ENCODE measurements around the gene NBPF1.
"Not testable (repeated sequence)": the region's sequence is repeated elsewhere in the genome, so short reads cannot be mapped to it uniquely, and the experiment has no call there.

The NBPF1 gene

DNA sequence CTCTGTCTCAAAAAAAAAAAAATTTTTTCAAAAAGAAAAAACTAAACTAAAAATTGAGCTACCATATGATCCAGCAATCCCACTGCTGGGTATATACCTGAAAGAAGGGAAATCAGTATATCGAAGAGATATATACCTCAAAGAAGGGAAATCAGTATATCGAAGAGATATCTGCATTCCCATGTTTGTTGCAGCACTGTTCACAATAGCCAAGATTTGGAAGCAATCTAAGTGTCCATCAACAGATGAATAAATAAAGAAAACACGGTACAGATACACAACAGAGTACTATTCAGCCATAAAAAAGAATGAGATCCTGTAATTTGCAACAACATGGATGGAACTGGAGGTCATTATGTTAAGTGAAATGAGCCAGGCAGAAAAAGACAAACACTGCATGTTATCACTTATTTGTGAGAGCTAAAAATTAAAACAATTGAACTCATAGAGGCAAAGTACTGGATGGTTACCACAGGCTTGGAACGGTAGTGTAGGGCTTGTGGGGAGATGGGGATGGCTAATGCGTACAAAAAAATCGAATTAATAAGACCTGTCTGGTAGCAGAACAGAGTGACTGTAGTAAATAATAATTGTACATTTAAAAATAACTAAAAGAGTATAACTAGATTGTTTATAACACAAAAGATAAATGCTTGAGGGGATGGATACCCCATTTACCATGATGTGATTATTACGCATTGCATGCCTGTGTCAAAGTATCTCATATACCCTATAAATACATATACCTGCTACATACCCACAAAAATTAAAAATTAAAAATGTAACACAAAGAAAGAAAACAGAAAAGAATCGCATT is 28.0 kb upstream of the NBPF1 start:
- DNase-seq, result not testable (repeated sequence)

DNA sequence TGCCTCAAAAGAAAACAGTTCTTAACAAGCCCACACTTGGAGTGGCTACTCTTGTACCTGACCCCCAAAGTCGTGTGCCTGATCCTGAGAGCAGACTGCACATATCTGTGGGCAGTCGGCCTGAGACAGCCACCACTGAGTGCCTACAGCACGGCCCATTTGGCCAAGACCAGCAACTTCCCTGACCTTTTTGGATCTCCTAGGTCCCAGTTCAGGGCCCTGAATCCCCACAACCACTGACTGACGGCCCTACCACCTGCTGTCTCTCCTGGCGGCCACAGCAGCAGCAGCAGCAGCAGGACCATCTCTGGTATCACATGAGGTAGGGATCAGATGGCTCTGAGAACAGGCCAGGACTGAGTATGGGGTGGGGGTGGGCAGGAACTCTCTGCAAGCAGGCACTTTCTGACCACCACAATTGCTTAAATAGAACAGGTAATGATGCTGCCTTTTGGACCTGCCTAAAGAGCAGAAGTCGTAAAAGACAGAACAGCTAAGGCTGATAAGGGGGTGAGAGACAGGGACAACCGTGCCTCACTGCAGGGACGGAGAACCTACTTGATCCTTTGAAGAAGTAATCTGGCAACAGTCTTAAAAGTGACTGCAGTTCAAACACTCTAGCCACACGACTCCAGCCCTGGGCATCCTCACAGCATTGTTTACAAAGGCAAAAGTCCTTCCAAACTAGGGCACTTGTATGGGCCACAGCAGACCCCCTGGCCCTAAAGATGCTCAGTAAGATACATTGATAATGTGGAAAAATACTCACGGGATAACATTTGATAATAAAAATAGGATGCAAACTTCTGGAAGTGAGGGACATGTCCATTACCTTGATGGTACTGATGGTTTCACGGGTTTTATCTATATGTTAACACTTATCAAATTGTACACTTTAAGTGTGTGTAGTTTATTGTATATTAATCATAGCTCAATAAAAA is 26.0 kb upstream of the NBPF1 start:
- peak in 1 of 14 donors; percentile 60 for DNase-seq

GRCh38 chr1:16637941-16638778 is 24.8 kb upstream of the NBPF1 start:
- DNase-seq, result peak in 3 of 14 donors; percentile 47 to 100 (median 69)

DNA sequence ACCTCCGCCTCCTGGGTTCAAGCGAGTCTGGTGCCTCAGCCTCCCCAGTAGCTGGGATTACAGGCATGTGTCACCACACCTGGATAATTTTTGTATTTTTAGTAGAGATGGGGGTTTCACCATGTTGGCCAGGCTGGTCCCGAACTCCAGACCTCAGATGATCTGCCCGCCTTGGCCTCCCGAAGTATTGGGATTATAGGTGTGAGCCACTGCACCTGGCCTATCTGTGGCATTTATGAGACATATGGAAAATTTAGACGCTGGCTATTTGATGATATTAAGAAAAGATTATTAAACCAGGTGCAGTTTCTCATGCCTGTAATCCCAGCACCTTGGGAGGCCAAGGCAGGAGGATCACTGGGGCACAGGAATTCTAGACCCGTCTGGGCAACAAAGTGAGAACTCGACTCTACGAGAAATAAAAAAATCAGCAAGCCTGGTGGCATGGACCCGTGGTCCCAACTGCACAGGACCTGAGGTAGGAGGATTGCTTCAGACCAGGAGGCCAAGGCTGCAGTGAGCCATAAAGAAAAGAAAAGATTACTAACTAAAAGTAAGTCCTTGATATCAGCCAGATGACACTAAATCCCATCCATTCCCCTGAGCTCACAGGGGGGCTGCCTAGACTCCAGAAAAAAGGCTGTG is 23.3 kb upstream of the NBPF1 start:
- DNase-seq, result not testable (repeated sequence)

GRCh38 chr1:16635959-16636358 is 22.6 kb upstream of the NBPF1 start:
- DNase-seq, result not testable (repeated sequence)

DNA sequence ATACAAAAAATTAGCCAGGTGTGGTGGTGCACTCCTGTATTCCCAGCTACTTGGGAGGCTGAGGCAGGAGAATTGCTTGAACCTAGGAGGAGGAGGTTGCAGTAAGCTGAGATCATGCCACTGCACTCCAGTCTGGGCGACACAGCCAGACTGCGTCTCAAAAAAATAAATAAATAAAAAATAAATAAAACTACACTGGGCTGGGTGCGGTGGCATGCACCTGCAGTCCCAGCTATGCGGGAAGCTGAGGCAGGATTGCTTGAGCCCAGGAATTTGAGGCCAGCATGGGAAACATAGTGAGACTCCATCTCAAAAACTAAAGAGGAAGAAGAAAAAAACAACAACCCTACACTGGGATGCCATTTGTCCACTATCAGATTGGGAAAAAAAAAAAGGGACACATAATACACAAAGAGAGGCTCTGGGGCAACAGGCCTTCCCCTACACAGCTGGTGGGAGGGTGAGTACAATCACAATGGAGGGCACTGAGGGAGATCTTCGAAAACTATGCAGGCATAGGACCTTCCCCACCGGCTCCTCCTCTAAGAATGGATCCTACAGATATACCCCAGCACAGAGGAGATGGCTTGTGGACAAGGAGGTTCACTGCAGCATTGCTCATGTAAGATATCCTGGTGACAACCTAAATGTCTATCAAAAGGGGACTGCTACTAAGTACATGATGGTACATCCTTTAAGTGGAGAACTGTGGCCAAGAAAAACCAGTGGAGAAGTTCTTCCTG is 20.3 kb upstream of the NBPF1 start:
- not testable (repeated sequence) for DNase-seq

DNA sequence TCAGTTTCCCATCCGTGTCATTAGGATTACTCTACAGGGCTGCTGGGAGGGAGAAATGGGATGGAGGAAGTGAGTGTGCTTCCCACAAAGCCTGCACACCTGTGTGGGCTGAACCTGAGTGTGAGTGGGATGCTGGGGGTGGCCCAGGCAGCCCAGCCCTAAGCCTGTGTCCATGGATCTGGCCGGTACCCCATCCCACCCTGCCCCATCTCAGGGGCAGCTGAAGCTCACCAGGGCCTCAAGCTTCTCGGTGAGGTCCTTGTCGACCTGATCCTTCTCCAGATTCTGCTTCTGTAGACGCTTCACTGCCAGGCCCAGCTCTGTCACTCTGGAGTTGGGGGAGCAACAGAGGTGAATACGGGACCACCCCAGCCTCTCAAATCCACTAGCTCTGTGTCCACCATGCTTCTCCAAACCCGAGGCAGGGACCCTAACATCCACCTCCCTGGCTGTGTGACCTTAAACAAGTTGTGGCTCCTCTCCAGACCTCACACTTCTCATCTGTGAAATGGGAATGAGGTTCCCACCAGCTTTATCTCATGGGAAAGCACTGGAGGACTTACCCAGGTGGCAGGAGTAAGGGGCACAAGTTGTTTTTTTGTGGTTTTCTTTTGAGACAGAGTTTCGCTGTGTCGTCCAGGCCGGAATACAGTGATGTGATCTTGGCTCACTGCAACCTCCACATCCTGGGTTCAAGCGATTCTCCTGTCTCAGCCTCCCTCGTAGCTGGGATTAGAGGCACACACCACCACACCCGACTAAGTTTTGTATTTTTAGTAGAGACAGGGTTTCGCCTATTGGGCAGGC is 18.9 kb upstream of the NBPF1 start:
- not testable (repeated sequence) for DNase-seq

GRCh38 chr1:16631248-16632043 is 18.1 kb upstream of the NBPF1 start:
- DNase-seq, result no peak

GRCh38 chr1:16630661-16631247 is 17.4 kb upstream of the NBPF1 start:
- DNase-seq, result no peak

DNA sequence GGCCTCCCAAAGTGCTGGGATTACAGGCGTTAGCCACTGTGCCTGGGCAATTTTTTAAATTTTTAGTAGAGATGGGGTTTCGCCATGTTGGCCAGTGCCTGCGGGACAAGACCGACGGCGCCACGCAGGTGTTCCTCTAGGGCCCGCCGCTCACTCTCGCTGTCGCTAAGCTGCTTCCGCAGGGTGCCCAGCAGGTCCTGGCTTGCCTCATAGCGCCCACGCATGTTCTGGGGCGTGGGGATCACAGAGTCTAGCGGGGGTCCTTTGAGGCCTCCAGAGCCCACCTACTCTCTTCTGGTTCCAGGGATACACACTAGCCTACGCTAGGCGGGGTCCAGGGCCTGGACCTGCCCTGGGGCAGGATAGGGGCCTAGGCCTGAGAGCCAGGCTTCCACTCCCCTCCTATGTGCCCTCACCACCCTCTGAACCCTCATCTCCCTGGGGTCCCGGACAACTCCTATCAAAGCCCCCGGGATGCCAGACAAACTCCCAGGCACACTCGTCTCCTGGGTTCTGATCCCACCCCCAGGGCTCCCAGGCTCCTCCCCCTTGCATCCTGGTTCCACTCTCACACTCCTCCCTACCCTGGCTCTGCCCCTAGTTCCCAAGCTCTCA is 16.7 kb upstream of the NBPF1 start:
- not testable (repeated sequence) for DNase-seq

DNA sequence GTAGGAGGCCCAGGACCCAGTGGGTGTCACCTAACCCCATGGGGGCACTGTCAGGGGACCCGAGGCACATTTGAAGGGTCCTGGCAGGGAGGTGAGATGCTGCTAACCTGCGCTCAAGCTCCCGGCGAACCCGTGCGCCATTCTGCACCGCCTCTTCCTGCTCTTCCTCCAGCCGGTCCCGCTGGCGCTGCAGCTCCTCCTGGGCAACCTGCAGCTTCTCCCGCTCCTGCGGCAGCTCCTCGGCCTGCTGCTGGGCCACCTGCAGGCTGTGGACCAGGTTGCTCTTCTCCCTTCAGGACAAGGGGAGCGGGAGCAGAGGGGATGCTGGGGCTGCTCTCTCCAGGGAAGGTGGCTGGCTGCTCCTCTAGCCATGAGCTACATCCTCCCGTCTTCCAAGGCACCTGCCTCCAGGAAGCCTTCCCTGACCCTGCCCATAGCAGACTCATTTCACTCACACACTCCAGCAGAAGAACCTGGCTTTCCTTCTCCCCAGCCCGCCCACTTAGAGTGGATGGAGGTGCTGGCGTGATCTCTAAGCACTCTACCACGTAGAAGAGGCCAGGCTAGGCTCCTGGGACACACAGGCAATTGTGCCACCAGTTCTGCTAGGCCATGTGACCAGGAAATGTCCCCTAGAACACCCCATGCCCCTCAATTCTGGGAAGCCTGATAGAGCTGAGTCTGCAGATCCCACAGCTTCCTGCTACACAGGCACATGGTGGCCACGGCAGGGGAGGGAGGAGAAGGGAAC is 15.2 kb upstream of the NBPF1 start:
- no peak for DNase-seq

GRCh38 chr1:16626409-16626983 is 13.1 kb upstream of the NBPF1 start:
- not testable (repeated sequence) for DNase-seq

DNA sequence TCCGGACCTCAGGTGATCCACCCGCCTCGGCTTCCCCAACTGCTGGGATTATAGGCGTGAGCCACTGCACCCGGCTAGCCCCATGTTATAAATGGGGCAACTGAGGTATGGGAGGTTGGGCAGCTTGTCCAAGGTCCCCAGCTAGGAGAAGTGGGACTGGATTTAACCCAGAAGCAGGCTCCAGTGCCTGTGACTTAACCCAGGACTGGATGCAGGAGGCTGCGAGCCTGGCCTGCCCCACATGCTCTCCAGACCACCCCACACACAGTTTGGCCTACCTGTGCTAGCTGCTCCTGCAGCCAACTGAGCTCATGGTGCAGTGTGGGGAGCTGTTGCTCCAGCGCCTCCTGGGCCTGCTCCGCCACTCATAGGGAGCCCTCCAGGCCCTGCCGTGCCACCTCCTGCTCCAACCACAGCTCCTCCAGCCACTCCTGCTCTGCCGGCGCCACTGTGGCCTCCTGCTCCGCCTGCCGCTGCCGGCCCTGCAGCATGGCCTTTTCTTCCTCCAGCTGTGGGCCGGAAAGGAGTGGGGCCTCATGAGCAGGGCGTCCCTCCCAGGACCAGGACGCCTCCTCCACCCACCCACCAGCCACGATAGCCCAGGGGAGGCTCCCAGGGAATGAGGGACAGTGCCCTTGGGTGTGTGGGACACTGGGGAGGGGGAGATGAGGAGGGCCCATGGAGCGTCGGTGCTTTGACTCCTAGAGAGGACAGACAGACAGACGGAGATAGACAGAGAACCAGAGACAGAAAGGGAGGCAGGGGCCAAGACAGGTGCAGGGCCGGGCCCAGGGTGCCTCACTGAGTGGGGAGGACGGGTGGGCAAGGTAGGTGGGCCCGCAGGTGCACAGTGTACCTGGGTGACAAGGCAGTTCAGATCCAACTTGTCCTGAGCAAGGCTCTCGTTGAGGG is 12.4 kb upstream of the NBPF1 start:
- peak in 1 of 14 donors; percentile 35 for DNase-seq

- DNase-seq, result peak in 3 of 14 donors; percentile 44 to 98 (median 47)
Observed at GRCh38 chr1:16623812-16624719, 10.7 kb upstream of the NBPF1 start.

- peak in 2 of 14 donors; percentile 32 to 64 for DNase-seq
Observed at GRCh38 chr1:16623337-16623736, 10.0 kb upstream of the NBPF1 start.

All from C1 segment of cervical spinal cord (tissue), 14 donors.